ENCODE results near the gene EHD4.

EHD4 gene

DNA sequence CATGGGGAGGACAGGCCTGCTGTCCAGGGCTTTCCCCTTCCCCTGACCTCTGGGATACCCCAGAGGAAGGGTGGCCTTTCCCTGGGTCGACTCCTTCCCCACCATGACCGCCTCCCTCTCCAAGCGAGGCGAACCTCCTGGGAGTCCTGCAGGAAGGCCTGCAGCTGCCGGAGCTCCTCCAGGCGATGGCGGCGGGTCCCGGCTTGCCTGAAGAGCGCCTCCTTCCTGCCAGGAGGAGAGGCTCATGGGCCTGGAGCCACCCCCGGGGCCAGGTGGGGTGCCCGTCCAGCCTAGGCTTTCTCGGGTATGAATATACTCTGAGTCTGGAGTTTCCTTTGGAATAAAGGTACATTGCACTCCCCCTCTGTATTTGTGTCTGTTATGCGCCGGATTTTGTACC, 113.6 kb downstream of the EHD4 start:
- DNase-seq (ENCODE audit: low spot score) = no peak

DNA sequence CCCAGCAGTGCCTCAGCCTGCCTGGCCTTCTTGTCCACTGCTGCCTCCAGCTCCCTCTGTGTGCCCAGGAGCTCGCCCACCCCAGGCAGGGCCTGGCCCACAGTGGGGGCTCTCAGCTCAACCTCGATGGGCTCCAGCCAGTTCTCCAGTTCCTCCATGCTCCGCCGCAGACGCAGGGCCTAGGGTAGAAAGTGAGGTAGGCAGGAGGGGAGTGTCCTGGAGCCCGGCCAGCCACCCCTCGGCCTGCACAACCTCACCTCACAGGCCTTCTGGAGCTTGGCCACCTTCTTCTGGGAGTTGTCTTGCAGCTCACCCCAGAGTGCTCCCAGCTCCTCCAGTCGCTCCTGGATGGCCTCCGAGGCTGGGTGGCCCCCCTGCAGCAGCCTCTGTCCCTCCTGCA, 115.0 kb downstream of the EHD4 start:
- no peak for DNase-seq (ENCODE audit: low spot score)

DNA sequence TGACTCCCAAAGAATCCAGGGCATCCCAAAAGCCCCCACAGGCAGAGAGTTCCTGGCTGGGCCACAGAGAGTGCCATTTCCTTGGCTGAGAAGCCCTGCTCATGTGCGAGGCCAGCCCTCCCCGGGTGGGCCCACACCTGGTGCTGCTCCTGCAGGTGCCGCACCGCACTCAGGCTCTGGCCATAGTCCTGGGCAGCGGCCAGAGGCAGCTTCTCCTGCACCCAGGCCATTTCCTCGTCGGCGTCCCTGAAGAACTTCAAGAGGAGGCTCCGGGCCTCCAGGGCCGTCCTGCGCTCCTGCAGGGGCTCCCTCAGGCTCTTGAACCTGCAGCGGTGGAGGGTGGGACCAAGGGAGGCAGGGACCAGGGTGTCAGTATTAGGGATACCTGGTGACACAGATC, 115.6 kb downstream of the EHD4 start:
- DNase-seq (ENCODE audit: low spot score) = no peak

DNA sequence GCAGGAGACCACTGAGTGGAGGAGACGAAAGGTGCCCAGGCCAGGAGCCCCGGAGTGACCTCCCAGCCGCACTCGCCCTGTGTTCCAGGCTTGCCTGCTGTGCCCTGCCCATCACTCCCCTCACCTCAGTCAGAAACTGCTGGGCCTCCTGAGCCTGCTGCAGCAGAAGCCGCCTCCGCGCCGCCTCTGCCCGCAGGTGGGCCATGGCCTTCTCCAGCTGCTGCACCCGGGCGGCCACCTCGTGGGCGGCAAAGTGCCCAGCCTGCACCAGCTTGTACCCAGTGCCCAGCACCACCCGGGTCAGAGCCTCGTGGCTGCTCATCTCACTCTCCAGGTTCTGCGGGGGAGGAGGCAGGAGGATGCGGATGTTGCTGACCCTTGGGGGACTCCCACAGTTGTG, 116.1 kb downstream of the EHD4 start:
- no peak for DNase-seq (ENCODE audit: low spot score)

DNA sequence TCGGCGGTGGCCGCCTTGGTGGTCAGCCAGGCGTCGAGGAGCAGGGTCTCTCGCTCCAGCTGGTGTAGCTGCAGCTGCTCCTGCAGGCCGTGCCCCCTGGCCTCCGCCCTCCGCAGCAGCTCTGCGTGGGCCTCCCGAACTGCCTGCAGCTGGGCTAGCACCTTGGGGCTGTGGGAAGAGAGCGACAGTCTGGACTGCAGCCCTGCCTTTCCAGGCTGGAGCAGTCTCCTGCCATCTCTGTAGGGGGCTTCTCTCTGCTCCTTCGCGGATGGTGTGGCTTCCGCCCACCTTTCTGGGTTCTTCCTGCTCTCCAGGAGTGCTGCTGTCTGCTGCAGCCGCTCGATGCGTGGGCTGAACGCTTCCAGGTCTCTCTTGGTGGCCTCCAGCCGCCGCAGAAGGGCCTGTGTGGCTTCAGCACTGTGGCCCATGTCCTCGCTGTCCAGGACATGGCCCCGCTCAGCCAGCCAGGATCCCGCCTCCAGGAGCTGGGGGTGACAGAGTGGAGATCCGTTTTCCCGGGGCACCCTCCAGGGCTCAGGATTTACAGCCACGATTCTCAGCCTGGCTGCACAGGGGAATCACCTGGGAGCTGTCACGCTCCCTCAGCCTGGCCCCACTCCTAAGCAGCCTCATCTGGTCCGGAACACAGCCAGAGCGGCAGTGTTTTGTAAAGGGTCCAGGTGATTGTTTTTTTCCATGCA, 116.9 kb downstream of the EHD4 start:
- no peak for DNase-seq (ENCODE audit: low spot score)

DNA sequence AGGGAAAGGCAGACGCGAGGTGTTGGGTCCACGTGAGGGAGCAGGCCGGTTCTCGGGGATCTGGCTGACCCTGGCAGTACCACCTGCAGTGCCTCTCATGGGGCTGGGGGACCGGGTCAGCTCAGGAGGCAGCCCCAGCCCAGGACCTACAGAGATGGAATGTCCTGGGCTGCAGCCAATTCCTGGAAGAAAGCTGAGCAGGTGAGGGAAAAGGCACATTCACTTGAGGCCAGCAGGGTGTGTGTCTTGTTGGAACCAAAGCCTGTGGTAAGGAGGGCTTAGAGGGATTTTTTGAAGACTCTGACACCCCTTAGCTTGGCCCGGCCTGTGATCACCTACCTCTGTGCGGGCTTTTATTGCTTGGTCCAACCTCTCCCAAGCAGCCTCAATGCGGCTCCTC, 117.9 kb downstream of the EHD4 start:
- DNase-seq (ENCODE audit: low spot score) = no peak

DNA sequence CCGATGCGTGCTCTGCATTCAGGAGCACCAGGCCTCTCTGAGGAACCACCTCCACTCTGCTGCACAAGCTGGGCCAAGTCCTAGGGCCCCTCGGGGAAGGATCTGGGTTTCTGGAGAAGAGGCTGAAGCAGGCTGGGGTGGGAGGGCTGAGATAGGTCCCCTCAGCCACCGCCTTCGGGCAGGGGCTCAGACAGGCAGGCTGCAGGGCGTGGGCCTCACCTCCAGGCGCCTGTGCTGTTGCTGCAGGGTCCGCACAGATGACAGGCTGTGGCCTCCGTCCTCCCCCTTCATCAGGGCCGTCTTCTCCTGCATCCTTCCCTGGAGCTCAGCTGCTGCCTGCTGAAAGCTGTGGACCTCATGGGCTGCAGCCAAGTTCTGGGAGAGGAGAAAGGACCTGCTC, 118.5 kb downstream of the EHD4 start:
- DNase-seq (ENCODE audit: low spot score) = no peak

DNA sequence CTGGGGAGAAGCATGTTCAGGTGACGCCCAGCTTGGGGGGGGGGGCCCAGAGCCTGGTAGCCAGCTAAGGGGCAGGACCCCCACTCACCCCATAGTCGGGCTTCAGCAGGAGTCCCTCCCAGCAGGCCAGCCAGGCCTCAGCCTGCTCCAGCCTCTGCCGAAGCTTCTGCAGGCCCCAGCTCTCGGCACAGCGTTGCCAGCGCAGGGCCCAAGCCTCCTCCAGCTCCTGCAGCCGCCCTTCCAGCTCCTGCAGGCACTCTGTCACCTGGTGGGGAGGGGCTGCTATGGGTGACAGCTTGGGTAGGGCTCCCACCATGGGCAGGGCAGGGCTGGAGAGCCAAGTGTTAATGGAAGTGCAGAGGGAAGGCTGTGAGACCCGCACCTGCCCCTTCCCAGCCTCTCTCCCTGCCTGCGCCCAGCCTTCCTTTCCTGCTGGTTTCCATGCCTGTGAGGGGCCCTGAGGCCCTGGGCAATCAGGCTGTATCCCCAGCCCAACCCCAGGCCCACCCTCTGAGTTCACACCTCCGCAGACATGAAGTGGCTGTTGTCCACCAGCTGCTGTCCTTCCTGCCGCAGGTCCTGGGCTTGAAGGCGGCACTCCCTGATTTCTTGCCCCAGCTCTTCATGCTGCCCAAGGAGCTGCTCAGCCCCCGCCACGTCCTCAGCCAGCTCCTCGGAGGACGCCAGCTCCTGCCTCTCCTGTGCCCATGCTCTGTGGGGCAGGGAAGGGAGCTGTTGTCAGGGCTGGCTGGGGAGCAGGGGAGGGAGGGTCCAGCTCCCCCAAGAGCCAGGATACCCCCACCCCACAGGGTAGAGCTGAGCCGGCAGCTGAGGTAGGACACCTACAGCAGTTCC, 119.4 kb downstream of the EHD4 start:
- no peak for DNase-seq (ENCODE audit: low spot score)

DNA sequence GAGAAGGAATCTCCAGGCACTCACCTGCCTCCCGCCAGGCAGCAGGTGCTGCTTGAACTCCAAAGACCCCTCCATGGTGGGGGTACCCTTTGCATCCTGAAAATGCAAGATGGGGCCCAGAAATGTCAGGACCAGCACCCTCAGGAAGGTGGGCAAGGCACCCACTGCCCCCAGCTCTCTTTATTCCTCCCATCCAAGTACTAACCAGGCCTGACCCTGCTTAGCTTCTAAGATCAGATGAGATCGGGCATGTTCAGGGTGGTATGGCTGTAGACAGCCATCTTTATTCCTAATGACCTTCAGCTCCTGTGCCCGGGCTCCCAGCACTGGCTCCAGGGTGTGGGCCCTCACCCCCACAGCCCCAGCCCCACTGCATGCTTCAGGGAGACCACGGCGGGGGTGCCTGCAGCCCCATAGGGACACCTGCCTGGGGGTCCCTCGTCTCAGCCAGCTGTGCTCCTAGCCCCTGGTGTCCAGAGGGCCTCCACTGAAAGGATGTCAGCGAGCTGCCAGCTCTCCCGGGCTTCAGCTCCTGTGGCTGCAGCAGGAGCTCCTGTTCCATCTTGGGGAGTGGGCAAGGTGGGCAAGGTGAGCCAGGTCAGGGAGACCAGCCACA, 120.5 kb downstream of the EHD4 start:
- no peak for DNase-seq (ENCODE audit: low spot score)

DNA sequence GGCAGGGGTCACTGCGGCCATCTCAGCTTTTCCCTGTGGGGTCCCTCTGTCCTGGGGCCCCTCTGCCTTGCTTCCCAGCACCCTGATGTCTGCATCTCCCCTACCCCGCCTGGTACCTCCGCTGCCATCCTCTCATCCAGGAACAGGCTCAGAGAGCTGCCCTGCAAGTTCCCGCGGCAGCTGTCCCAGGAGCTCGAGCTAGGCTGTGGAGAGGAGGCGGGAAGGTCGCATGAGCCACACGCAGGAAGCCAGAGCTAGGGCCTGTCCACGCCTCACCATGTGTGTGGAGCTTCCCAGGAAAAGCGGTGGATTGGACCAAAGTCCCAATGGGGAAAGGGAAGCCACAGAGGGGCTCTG, 121.2 kb downstream of the EHD4 start:
- no peak for DNase-seq (ENCODE audit: low spot score)

DNA sequence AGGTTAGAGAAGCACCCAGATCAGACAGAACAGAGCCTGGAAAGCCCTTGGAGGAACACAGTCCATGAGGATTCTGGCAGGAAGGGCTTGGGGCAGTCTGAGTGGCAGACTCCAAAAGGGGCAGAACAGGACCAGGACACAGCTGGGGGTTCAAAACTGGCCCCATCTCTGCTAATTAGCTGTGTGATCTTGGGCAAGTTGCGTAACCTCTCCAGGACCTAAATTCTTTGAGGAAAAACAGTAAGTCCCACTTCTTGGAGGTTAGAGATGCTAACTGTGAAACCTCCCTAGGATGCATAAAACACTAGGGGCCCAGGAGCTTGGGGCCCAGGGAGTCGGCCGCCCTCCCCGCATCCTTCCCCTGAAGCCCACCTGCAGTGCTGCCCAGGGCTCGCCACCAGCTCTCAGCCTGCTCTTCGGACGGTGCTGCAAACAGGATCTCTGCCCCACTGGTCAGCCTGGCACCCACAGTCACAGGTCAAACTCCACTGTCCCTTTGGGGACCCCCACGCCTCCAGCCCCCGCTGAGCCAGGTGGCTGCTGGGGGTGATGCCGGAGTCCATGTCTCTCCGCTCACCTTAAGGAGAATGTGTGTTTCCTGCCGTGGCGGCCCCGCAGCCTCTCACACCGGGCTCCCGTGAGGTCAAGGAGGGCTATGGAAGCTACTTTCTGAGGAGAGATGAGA, 121.7 kb downstream of the EHD4 start:
- DNase-seq (ENCODE audit: low spot score) = no peak

DNA sequence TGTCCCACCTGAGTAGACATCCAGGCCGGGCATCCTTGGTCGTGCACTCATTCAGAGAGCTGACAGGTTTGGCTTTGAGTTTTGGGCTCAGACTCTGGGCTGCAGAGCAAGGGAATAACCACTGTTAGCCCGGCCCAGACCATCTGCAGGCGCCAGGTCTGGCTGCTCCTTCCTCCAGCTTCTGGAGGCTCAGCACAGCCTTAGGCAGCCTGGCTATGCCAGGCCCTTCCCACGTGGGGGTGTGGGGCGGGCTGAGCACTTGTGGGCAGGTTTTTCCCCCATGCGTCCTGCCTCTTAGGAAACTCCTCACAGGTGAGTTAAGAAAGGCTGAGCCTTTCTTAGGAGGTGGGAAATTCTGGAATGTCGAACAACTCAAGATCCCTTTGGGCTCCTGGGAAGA, 122.5 kb downstream of the EHD4 start:
- DNase-seq (ENCODE audit: low spot score) = no peak

DNA sequence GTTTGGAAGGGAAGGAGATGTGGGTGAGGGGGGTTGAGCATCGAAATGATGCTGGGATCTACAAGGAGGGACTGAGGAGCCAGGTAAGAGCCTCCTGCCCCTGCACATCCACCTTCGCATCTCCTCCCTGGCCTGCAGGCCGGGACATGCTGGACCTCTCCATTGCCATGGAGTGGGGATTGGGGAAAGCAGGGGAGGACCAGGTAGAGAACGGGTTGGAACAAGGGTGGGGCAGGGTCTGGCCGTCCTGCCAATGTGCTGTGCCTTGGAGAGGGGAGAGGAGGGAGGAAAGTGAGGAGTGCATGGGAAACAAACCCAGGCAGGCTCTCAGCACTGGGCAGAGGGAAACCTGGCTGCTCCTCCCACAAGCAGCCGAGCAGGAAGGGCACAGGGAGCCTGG, 123.2 kb downstream of the EHD4 start:
- DNase-seq (ENCODE audit: low spot score) = no peak

DNA sequence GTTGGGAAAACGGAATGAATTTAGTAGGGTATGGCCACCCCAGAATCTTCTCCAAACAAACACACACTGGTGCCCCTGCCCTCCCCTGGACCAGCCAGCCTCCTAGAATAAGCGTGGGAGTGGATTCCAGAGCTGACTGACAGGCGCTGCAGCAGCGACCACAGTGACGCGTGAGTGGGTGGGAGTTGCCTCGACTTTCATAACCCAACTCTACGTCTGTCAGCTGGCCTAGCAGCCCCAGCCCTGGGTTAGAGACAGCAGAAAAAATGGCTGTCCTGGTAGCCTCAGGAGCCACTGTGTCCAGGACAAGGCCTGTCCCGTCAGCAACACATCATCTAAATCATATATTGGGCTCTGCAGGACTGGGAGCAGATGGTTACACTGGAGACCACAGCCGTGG, 123.7 kb downstream of the EHD4 start:
- DNase-seq (ENCODE audit: low spot score) = no peak

DNA sequence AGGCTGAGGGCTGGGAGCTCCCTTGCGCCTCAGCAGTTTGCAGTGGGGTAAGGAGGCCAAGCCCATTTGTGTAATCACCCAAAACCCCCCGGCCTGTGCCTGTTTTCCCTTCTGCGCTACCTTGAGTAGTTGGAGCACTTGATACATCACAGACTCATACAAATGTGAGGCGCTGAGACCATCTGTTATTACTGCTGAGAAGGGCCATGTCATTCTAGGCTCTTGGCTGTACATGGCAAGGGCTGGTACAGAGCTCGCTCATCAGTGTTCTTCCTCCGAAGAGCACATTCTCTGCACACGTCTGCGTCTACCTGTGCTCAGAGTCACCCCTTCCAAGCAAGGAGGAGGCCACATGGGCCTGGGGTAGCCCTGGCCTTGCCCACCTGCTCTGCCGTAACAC, 124.4 kb downstream of the EHD4 start:
- DNase-seq (ENCODE audit: low spot score) = no peak

DNA sequence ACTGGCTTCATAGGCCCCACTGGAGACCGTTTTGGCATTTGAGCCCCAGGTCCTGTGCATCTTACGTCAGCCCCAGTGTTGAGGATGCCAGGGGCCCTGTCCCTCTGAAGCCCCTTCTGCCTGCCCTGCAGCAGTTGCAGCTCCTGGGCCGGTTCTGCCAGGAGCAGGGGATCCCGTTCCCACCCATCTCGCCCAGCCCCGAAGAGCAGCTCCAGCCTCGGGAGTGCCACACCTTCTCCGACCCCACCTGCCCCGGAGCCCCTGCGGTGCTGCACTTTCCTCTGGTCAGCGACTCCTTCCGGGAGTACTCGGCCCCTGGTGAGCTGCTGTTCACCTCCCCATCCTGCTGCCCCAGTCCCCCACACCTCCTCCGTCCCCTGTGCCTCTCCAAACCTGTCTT, 125.2 kb downstream of the EHD4 start:
- DNase-seq (ENCODE audit: low spot score) = no peak
